GM19463 (cell line): ENCODE data around the gene SEC31B.

Source experiments
- ATAC-seq: cut with Tn5 transposase; IDR thresholded peaks from one replicate; pipeline ENCODE4 v1.9.1; 2021; ENCODE audit warnings: mild to moderate bottlenecking, moderate library complexity; ENCODE audit not compliant: unreplicated experiment

The SEC31B gene, protein sequence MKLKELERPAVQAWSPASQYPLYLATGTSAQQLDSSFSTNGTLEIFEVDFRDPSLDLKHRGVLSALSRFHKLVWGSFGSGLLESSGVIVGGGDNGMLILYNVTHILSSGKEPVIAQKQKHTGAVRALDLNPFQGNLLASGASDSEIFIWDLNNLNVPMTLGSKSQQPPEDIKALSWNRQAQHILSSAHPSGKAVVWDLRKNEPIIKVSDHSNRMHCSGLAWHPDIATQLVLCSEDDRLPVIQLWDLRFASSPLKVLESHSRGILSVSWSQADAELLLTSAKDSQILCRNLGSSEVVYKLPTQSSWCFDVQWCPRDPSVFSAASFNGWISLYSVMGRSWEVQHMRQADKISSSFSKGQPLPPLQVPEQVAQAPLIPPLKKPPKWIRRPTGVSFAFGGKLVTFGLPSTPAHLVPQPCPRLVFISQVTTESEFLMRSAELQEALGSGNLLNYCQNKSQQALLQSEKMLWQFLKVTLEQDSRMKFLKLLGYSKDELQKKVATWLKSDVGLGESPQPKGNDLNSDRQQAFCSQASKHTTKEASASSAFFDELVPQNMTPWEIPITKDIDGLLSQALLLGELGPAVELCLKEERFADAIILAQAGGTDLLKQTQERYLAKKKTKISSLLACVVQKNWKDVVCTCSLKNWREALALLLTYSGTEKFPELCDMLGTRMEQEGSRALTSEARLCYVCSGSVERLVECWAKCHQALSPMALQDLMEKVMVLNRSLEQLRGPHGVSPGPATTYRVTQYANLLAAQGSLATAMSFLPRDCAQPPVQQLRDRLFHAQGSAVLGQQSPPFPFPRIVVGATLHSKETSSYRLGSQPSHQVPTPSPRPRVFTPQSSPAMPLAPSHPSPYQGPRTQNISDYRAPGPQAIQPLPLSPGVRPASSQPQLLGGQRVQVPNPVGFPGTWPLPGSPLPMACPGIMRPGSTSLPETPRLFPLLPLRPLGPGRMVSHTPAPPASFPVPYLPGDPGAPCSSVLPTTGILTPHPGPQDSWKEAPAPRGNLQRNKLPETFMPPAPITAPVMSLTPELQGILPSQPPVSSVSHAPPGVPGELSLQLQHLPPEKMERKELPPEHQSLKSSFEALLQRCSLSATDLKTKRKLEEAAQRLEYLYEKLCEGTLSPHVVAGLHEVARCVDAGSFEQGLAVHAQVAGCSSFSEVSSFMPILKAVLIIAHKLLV

GRCh38 chr10:100519311-100520051 lies at the start of gene SEC31B:
SEC31B (minus strand) TSS chr10:100519861; CDS start chr10:100516952, 2,909 bp downstream.
- no peak for ATAC-seq

DNA sequence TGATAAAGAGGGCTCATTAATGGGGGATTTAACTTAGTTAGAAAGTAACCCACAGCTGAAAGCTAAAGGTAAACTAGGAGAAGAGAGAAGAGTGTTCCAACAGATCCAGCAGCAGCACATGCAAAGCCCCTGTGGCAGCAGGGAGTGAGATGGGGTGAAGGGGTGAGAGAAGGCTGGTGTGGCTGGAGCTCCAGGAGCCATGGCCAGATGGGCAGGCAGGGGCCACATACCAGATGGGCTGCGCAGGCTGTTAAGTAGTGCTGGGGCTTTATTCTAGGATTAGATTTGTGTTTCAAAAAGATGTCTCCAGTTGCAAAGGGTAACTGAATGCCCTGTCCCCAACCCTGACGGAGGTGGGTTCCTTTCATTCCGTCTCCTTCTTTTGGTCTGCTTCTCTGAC lies 49.3 kb upstream of the SEC31B start:
- ATAC-seq: no peak

- no peak for ATAC-seq
These were observed 48.2 kb upstream of the SEC31B start for GRCh38 chr10:100567826-100568225.

DNA sequence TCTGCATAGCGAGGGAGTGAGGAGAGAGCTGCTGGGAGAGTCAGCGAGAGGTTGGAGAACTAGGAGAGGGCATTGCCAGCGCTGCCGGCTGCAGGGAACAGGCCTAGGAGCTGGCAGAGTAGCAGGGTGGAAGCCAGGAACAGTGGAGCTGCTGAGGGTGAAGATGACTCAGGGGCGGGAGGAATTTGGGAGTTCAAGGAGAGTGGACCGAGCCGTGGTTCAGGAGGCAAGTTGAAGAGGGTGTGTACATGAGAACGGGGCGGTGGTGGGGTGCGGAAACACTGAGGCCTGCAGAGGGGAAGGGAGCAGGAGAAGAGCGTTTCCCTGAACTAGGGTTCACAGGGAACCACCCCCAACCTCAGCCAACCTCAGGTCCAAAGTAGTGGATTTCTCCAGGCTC lies 47.6 kb upstream of the SEC31B start:
- no peak for ATAC-seq

GRCh38 chr10:100566561-100566960 lies 46.9 kb upstream of the SEC31B start:
- no peak for ATAC-seq

- no peak for ATAC-seq
These were observed 45.7 kb upstream of the SEC31B start for GRCh38 chr10:100565206-100565985.

- ATAC-seq: peak; percentile 89
These were observed 42.5 kb upstream of the SEC31B start for GRCh38 chr10:100562008-100562672.

GRCh38 chr10:100561005-100561404 lies 41.3 kb upstream of the SEC31B start:
- ATAC-seq: no peak

- ATAC-seq: no peak
These were observed 40.6 kb upstream of the SEC31B start for GRCh38 chr10:100560248-100560647.

GRCh38 chr10:100554902-100555301 lies 35.2 kb upstream of the SEC31B start:
- ATAC-seq: no peak

DNA sequence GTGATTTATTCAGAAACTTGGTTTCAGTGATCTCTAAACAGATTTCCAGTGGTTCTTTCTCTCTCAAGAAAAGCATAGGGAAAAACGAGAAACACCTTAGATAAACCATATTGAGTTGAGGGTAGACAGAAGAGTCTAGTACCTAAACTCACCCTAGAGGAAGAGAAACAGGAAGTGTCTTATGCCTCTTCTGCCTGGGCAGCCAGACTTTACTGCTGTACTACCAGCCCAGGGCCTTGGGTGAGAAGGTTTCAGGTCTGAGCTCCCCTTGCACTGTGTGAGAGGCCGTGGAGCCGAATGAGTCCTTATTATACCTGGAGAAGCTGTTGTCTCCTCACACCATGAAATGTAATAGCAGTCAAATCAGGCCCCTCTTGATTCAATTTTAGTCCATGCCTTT lies 34.3 kb upstream of the SEC31B start:
- ATAC-seq: no peak

GRCh38 chr10:100551738-100552137 lies 32.1 kb upstream of the SEC31B start:
- no peak for ATAC-seq

- no peak for ATAC-seq
These were observed 31.5 kb upstream of the SEC31B start for GRCh38 chr10:100551196-100551595.

DNA sequence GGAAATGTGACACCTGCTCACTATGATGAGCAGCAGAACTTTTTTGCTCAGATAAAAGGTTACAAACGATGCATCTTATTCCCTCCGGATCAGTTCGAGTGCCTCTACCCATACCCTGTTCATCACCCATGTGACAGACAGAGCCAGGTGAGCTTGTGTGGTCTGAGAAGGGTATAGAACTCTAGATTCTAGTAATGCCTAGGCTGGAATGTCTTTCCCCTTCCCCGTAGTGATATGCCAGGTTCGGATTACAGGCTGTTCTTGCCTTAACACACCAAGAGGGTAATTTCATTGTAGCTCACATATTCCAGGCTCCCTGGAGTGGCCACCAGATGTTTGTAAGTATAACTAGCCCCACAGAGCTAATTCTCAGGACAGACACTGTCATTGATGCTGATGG lies 25.3 kb upstream of the SEC31B start:
- no peak for ATAC-seq

DNA sequence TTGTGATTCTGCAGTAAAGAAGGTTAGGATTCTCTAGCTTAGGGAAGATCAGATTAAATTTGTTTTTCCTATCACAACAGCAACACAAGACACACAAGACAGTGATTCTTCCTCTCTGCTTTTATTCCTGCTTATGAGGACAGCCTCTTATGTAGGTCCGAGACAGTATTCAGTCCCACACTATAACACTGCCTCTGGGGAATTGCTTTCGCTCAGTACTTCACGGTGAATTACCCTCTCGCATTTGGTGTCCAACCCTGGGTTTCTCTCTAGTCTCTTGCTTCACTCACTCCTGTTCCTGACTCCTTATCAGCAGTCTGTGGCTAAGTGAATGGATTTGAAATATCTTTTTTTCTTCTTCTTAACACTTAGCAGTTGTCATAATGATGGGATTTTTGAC lies 17.8 kb upstream of the SEC31B start:
- ATAC-seq: no peak

- peak; percentile 95 for ATAC-seq
These were observed 16.2 kb upstream of the SEC31B start, which contains the start of gene HIF1AN for GRCh38 chr10:100535715-100536353. HIF1AN (plus strand) TSS chr10:100535943; CDS start chr10:100535959, 16 bp downstream.

DNA sequence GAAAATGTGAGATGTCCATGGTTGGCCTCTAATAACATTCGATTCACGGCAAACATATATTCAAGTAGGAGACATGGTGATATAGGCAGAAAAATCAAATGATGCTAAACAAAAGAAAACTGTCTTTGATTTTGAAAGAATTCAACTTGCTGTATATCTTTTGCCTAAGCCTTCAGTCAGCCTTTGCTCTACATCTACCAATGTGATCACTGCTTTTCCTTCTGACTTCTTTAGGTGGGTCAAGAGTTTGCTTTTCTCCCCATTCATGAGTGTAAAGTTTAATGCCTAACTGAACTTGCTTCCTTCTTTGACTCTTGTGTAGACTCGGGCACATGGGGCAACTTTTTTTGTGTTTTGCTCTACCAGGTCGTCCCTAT lies 15.7 kb upstream of the SEC31B start:
- no peak for ATAC-seq

- no peak for ATAC-seq
These were observed 15.1 kb upstream of the SEC31B start for GRCh38 chr10:100534726-100535125.

DNA sequence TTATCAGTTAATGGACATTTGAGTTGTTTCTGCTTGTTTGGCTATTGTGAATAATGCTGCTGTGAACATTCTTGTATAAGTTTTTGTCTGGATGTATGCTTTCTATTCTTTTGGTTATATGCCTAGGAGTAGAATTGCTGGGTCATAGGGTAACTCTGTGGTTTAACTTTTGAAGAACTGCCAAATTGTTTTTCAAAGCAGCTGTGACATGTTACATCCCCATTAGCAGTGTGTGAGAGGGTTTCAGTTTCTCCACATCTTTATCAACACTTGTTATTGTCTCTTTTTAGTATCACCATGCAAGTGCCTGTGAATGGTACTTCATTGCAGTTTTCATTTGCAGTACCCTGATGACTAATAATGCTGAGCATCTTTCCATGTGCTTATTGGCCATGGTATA lies 12.1 kb upstream of the SEC31B start:
- no peak for ATAC-seq
